Rectal smooth muscle tissue (tissue), 1 donor: ENCODE results near the gene SH2D2A.
A peak's percentile ranks its signal among the peaks of the same experiment; 100 is the strongest.

ENCODE experiments used
- H3K27ac ChIP-seq: one replicate; pipeline ENCODE4 v1.7.0; 2013; ENCODE audit warnings: low read depth, low read length, inconsistent platforms
- H3K27me3 ChIP-seq: one replicate; pipeline ENCODE4 v1.7.0; 2013; ENCODE audit warnings: low read length; ENCODE audit not compliant: control insufficient read depth, insufficient read depth
- H3K36me3 ChIP-seq: one replicate; pipeline ENCODE4 v1.7.0; 2013; ENCODE audit warnings: low read length; ENCODE audit not compliant: control insufficient read depth, insufficient read depth
- H3K4me1 ChIP-seq: one replicate; pipeline ENCODE4 v1.7.0; 2013; ENCODE audit warnings: low read length; ENCODE audit not compliant: control insufficient read depth, insufficient read depth
- H3K4me3 ChIP-seq: one replicate; pipeline ENCODE4 v1.7.0; 2013; ENCODE audit warnings: low read length
- H3K9ac ChIP-seq: one replicate; pipeline ENCODE4 v1.7.0; 2013; ENCODE audit warnings: low read length

The SH2D2A gene

GRCh38 chr1:156785458-156785857 is 31.2 kb downstream of the SH2D2A start:
- Histone ChIP-seq H3K4me3 (no peak overlapping the region), H3K27ac (no peak overlapping the region), H3K4me1 (no peaks in the 10 kb centered on the region), H3K9ac (no peak overlapping the region), H3K27me3 (no peaks in the 10 kb centered on the region), H3K36me3 (peaks cover 17% of the 10 kb centered on the region)

DNA sequence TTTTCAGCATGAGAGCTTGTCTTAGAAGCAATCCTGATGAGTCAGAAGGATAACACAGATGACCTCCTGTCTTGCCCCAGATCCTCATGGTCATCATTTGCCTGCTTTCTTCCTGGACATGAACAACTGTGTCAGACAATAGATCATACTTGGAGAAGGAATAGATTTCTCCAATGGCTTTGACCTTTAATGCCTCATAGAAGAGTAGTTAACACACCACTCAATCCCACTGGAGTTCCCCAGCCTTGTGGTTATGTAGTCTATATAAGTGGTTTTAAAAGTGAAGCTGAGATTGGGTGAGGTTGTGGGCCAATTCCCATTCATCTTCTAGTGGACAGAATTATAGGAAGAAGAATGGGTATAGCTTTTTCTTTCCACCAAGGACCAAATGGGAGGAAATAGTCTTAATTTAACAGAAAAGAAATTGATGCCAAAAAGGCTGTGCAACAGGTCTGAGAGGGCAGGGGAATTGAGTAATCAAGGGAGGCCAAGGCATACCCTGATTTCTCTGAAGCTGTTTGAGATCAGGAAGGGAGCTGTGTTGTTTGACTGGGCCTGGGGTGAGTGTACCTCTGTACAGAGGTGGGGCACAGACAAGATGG is 35.0 kb downstream of the SH2D2A start:
- Histone ChIP-seq H3K27ac (no peak overlapping the region), H3K9ac (no peak overlapping the region), H3K4me3 (no peak overlapping the region), H3K4me1 (no peaks in the 10 kb centered on the region), H3K36me3 (peaks cover 10% of the 10 kb centered on the region), H3K27me3 (no peaks in the 10 kb centered on the region)

- Histone ChIP-seq H3K9ac (no peak overlapping the region), H3K36me3 (peaks cover 3% of the 10 kb centered on the region), H3K27ac (no peak overlapping the region), H3K4me3 (no peak overlapping the region), H3K4me1 (peaks cover 8% of the 10 kb centered on the region), H3K27me3 (no peaks in the 10 kb centered on the region)
Measured at GRCh38 chr1:156777573-156777972, 39.1 kb downstream of the SH2D2A start.

GRCh38 chr1:156776942-156777341 is 39.7 kb downstream of the SH2D2A start:
- Histone ChIP-seq H3K4me1 (peaks cover 11% of the 10 kb centered on the region), H3K9ac (no peak overlapping the region), H3K27ac (no peak overlapping the region), H3K27me3 (no peaks in the 10 kb centered on the region), H3K36me3 (no peaks in the 10 kb centered on the region), H3K4me3 (no peak overlapping the region)

DNA sequence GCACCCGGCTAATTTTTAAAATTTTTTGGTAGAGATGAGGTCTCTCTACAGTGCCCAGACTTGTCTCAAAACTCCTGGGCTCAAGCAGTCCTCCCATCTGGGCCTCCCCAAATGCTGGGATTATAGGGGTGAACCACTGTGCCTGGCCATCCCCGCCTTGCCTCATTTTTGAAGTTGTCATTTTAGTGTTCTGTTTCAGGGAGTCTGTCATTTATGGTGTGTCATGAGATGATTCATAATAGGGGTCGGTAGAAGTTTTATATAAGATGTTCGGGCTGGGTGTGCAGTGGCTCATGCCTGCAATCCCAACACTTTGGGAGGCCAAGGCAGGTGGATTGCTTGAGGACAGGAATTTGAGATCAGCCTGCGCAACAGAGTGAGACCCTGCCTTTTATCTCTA is 40.8 kb downstream of the SH2D2A start:
- no peak overlapping the region for H3K9ac ChIP-seq
- H3K4me1 ChIP-seq: peaks cover 17% of the 10 kb centered on the region
- no peak overlapping the region for H3K27ac ChIP-seq
- no peaks in the 10 kb centered on the region for H3K27me3 ChIP-seq
- no peak overlapping the region for H3K4me3 ChIP-seq
- H3K36me3 ChIP-seq: peaks cover 6% of the 10 kb centered on the region

DNA sequence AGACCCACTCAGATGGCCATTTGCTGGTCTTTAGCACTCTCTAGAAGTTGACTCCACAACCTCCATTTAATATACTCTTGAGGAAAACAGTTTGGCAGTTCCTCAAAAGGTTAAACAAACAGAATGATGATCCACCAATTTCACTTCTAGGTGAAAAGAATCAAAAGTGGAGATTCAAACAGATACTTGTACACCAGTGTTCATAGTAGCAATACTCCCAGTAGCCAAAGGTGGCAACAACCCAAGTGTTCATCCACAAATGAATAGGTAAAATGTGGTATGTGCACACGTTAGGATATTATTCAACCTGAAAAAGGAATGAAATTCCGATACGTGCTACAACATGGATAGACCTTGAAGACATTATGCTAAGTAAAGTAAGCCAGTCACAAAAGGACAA is 43.0 kb downstream of the SH2D2A start:
- Histone ChIP-seq H3K4me1 (peaks cover 24% of the 10 kb centered on the region), H3K27ac (no peak overlapping the region), H3K36me3 (peaks cover 8% of the 10 kb centered on the region), H3K27me3 (no peaks in the 10 kb centered on the region), H3K9ac (no peak overlapping the region), H3K4me3 (no peak overlapping the region)

DNA sequence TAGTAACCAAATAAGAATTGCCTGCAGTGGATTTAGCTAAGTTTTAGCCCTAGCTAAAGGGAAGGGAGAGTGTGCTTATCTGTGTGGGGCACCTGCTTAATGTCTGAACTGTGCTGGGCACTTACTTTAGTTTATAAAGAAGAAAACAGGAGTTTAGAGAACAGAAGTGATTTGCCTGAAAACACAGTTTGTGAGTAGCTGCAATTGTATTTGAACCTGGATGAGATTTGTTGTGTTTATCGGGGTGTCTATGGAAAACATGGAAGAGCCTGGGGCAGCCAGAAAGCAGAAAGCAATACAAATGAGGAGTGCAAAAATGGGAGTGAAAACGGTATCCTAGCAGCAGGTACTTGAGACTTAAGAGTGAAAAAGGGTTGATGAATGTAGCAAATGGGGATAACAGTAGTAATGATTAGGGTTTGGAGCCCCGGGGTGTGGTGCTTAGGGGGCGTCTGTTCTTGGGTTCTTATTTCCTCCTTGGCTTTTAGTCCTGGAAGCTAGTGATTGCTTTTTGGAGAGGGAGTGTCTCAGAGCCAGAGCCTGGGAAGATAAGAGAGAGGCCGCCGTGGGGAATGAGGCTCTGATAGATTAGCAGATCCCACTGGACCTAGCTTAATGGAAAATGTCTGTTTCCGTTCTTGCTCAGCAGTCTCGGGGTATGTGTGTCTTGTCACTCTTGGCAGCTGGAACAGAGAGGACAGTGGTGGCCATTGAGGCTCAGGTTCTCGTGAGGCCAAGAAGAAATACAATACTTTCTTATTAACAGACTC is 43.7 kb downstream of the SH2D2A start:
- Histone ChIP-seq H3K27me3 (no peaks in the 10 kb centered on the region), H3K36me3 (peaks cover 8% of the 10 kb centered on the region), H3K4me3 (no peak overlapping the region), H3K27ac (no peak overlapping the region), H3K4me1 (peaks cover 28% of the 10 kb centered on the region), H3K9ac (no peak overlapping the region)

GRCh38 chr1:156772222-156772621 is 44.4 kb downstream of the SH2D2A start:
- Histone ChIP-seq H3K4me3 (no peak overlapping the region), H3K36me3 (peaks cover 8% of the 10 kb centered on the region), H3K27me3 (no peaks in the 10 kb centered on the region), H3K9ac (no peak overlapping the region), H3K4me1 (peaks cover 28% of the 10 kb centered on the region), H3K27ac (no peak overlapping the region)

- Histone ChIP-seq H3K36me3 (peaks cover 8% of the 10 kb centered on the region), H3K27me3 (no peaks in the 10 kb centered on the region), H3K9ac (peak overlapping the region; percentile 82), H3K4me1 (peaks cover 35% of the 10 kb centered on the region), H3K27ac (no peak overlapping the region), H3K4me3 (peak overlapping the region; percentile 90)
Measured at GRCh38 chr1:156768610-156769295, 47.9 kb downstream of the SH2D2A start.

DNA sequence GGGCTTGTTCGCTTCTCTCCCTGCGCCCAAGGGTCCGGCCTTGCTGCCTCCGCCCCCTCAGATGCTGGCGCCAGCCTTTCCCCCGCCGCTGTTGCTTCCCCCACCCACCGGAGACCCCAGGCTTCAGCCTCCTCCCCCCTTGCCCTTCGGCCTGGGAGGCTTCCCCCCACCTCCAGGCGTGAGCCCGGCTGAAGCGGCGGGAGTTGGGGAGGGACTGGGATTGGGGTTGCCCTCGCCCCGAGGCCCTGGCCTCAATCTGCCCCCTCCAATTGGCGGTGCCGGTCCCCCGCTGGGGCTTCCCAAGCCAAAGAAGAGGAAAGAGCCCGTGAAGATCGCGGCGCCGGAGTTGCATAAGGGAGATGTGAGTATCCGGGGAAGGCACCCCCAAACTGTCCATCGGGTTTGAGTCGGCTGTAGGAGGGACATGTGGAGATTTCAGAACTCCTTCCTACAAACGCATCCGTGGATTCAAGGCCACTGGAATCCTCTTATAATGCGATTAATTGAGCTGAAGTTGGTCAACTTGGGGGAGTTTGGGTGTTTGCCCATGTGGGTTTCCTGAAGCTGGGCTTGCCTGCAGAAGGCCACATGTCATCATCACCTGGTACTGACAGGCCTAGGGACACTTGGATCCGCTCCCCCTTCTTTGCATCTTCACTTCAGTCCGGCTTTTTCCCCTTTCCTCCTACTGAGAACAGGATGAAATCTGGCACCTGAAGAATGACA is 48.6 kb downstream of the SH2D2A start:
- Histone ChIP-seq H3K27ac (peak overlapping the region; percentile 90), H3K9ac (peak overlapping the region; percentile 82), H3K27me3 (no peaks in the 10 kb centered on the region), H3K36me3 (peaks cover 8% of the 10 kb centered on the region), H3K4me1 (peaks cover 31% of the 10 kb centered on the region), H3K4me3 (peak overlapping the region; percentile 90)

- peak within 1 kb of the TSS; percentile 90 for H3K4me3 ChIP-seq
- peaks cover 24% of the 10 kb centered on the region for H3K4me1 ChIP-seq
- H3K27ac ChIP-seq: peak within 1 kb of the TSS; percentile 95
- H3K36me3 ChIP-seq: peaks cover 8% of the 10 kb centered on the region
- H3K27me3 ChIP-seq: no peaks in the 10 kb centered on the region
- H3K9ac ChIP-seq: peak within 1 kb of the TSS; percentile 82
Measured at GRCh38 chr1:156767101-156767878, 49.4 kb downstream of the SH2D2A start, which contains the start of gene PRCC. PRCC (plus strand) TSS chr1:156767535; CDS start chr1:156767772, 237 bp downstream.
